ENCODE data around the gene GAS7. TPM values are rescaled to one million over a fixed set of nuclear protein-coding genes. Genes with fewer than 3 reads are reported as not detected.

GAS7 gene
- total RNA-seq, 2 donors from 2014 or later, result 69.0 to 70.8 TPM

DNA sequence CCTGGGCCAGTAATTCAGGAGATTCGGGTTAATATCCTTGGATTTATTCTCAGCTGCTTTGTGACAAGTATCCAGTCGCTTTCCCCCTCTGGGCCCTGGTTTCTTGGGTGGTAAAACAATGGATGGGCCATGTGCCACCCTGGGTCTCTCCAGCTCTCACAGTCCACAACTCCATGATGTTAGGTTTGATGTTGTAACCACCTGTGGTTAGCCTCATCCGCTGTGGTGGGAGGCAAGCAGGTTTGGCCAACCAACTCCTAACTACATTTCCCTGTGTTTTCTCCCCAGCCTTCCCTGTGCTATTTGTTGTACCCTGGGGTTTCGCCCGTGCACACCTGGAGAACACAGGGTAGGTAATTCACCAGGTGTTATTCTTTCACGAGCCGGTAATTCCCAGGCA is 337.6 kb downstream of the GAS7 start:
- H3K27me3 ChIP-seq (replicated peaks; ENCODE audit: insufficient read depth), result no peaks in the 10 kb centered on the region
- H3K4me1 ChIP-seq (ENCODE audit: control insufficient read depth in 1 of 2, low read depth in 2 of 2), result no peaks in the 10 kb centered on the region
- no peak overlapping the region for H3K4me3 ChIP-seq
- DNase-seq (ENCODE audit: low spot score), result no peak
- H3K9me3 ChIP-seq, result peaks cover 3% of the 10 kb centered on the region
- H3K27ac ChIP-seq, result no peak overlapping the region
- ATAC-seq (ENCODE audit: insufficient number of reproducible peaks, low FRiP score, low read depth), result no peak
- TF ChIP-seq, protein P1, sequence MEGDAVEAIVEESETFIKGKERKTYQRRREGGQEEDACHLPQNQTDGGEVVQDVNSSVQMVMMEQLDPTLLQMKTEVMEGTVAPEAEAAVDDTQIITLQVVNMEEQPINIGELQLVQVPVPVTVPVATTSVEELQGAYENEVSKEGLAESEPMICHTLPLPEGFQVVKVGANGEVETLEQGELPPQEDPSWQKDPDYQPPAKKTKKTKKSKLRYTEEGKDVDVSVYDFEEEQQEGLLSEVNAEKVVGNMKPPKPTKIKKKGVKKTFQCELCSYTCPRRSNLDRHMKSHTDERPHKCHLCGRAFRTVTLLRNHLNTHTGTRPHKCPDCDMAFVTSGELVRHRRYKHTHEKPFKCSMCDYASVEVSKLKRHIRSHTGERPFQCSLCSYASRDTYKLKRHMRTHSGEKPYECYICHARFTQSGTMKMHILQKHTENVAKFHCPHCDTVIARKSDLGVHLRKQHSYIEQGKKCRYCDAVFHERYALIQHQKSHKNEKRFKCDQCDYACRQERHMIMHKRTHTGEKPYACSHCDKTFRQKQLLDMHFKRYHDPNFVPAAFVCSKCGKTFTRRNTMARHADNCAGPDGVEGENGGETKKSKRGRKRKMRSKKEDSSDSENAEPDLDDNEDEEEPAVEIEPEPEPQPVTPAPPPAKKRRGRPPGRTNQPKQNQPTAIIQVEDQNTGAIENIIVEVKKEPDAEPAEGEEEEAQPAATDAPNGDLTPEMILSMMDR (IDR thresholded peaks at IDR 0.05), result no peak
- no peaks in the 10 kb centered on the region for H3K36me3 ChIP-seq

Other genes starting within 250 kb of the GAS7 start
- not detected for gene MYH13, start 174.4 kb upstream of the GAS7 start, total RNA-seq
- not detected for gene MYH8, start 223.3 kb upstream of the GAS7 start, total RNA-seq

Measured in thoracic aorta (tissue), 2 donors.